ENCODE measurements around the gene NCOA7.
"Not testable (repeated sequence)": the region's sequence is repeated elsewhere in the genome, so short reads cannot be mapped to it uniquely, and the experiment has no call there.

Gene NCOA7

GRCh38 chr6:125904871-125905270, 114.1 kb downstream of the NCOA7 start:
- Histone ChIP-seq H3K9me3 (ENCODE audit: insufficient read depth, low read length) (no peaks in the 10 kb centered on the region), H3K9ac (ENCODE audit: low read length) (no peak overlapping the region), H2AFZ (ENCODE audit: low read depth, low read length, severe bottlenecking) (no peak overlapping the region), H3K79me2 (ENCODE audit: insufficient read depth, low read length) (no peaks in the 10 kb centered on the region), H3K36me3 (ENCODE audit: low read length) (0 out of 2 replicates have a peak, but pooled peaks cover under 1% of the 10 kb centered on the region), H3F3A (ENCODE audit: insufficient read depth) (no peaks in the 10 kb centered on the region), H3K27ac (ENCODE audit: low read depth, low read length) (no peak overlapping the region), H3K9me2 (replicated peaks; ENCODE audit: insufficient read depth, low read length) (no peaks in the 10 kb centered on the region), H4K20me1 (ENCODE audit: low read depth, low read length) (no peaks in the 10 kb centered on the region), H3K27me3 (ENCODE audit: low read length) (no peaks in the 10 kb centered on the region), H3K4me3 (ENCODE audit: insufficient read depth, low read length, poor library complexity, severe bottlenecking) (no peak overlapping the region), H3K4me2 (ENCODE audit: low read depth, low read length, poor library complexity, severe bottlenecking) (no peak overlapping the region)
- TF ChIP-seq CTCF (IDR thresholded peaks at IDR 0.05; ENCODE audit: insufficient read depth, low read length, poor library complexity, severe bottlenecking) (no peak), EZH2phosphoT487 (conservative IDR thresholded peaks at IDR 0.05; ENCODE audit: low read length) (no peak)

- TF ChIP-seq CTCF (IDR thresholded peaks at IDR 0.05; ENCODE audit: insufficient read depth, low read length, poor library complexity, severe bottlenecking) (peak; percentile 74), EZH2phosphoT487 (conservative IDR thresholded peaks at IDR 0.05; ENCODE audit: low read length) (no peak)
Observed at GRCh38 chr6:125906158-125906998, 115.6 kb downstream of the NCOA7 start.

GRCh38 chr6:125910527-125910926, 119.8 kb downstream of the NCOA7 start:
- Histone ChIP-seq H2AFZ (ENCODE audit: low read depth, low read length, severe bottlenecking) (no peak overlapping the region), H4K20me1 (ENCODE audit: low read depth, low read length) (no peaks in the 10 kb centered on the region), H3K9me3 (ENCODE audit: insufficient read depth, low read length) (no peaks in the 10 kb centered on the region), H3K4me3 (ENCODE audit: insufficient read depth, low read length, poor library complexity, severe bottlenecking) (no peak overlapping the region), H3K27me3 (ENCODE audit: low read length) (no peaks in the 10 kb centered on the region), H3F3A (ENCODE audit: insufficient read depth) (no peaks in the 10 kb centered on the region), H3K9ac (ENCODE audit: low read length) (no peak overlapping the region), H3K27ac (ENCODE audit: low read depth, low read length) (no peak overlapping the region), H3K36me3 (ENCODE audit: low read length) (peaks cover 10% of the 10 kb centered on the region), H3K4me2 (ENCODE audit: low read depth, low read length, poor library complexity, severe bottlenecking) (no peak overlapping the region), H3K79me2 (ENCODE audit: insufficient read depth, low read length) (no peaks in the 10 kb centered on the region), H3K9me2 (replicated peaks; ENCODE audit: insufficient read depth, low read length) (no peaks in the 10 kb centered on the region)
- no peak for TF ChIP-seq EZH2phosphoT487 (conservative IDR thresholded peaks at IDR 0.05; ENCODE audit: low read length)

More at GRCh38 chr6:125906158-125906998, 115.6 kb downstream of the NCOA7 start:
- Histone ChIP-seq H3K27ac (ENCODE audit: low read depth, low read length) (no peak overlapping the region), H3K9me3 (ENCODE audit: insufficient read depth, low read length) (no peaks in the 10 kb centered on the region), H3K79me2 (ENCODE audit: insufficient read depth, low read length) (no peaks in the 10 kb centered on the region), H3K9ac (ENCODE audit: low read length) (no peak overlapping the region), H2AFZ (ENCODE audit: low read depth, low read length, severe bottlenecking) (no peak overlapping the region), H3K9me2 (replicated peaks; ENCODE audit: insufficient read depth, low read length) (no peaks in the 10 kb centered on the region), H4K20me1 (ENCODE audit: low read depth, low read length) (no peaks in the 10 kb centered on the region), H3K4me3 (ENCODE audit: insufficient read depth, low read length, poor library complexity, severe bottlenecking) (no peak overlapping the region), H3F3A (ENCODE audit: insufficient read depth) (no peaks in the 10 kb centered on the region), H3K36me3 (ENCODE audit: low read length) (no peaks in the 10 kb centered on the region), H3K4me2 (ENCODE audit: low read depth, low read length, poor library complexity, severe bottlenecking) (no peak overlapping the region), H3K27me3 (ENCODE audit: low read length) (no peaks in the 10 kb centered on the region)

- H4K20me1 ChIP-seq (ENCODE audit: low read depth, low read length); H3K4me2 ChIP-seq (ENCODE audit: low read depth, low read length, poor library complexity, severe bottlenecking); H3F3A ChIP-seq (ENCODE audit: insufficient read depth); H3K9ac ChIP-seq (ENCODE audit: low read length); H3K9me2 ChIP-seq (replicated peaks; ENCODE audit: insufficient read depth, low read length); H3K27me3 ChIP-seq (ENCODE audit: low read length); H3K27ac ChIP-seq (ENCODE audit: low read depth, low read length); H3K9me3 ChIP-seq (ENCODE audit: insufficient read depth, low read length); H2AFZ ChIP-seq (ENCODE audit: low read depth, low read length, severe bottlenecking); H3K79me2 ChIP-seq (ENCODE audit: insufficient read depth, low read length); H3K4me3 ChIP-seq (ENCODE audit: insufficient read depth, low read length, poor library complexity, severe bottlenecking): not testable (repeated sequence)
- peaks cover 14% of the 10 kb centered on the region for H3K36me3 ChIP-seq (ENCODE audit: low read length)
Observed at GRCh38 chr6:125911051-125911451, 120.3 kb downstream of the NCOA7 start.

- H3K9me3 ChIP-seq (ENCODE audit: insufficient read depth, low read length); H4K20me1 ChIP-seq (ENCODE audit: low read depth, low read length); H3K27me3 ChIP-seq (ENCODE audit: low read length); H3K4me2 ChIP-seq (ENCODE audit: low read depth, low read length, poor library complexity, severe bottlenecking); H2AFZ ChIP-seq (ENCODE audit: low read depth, low read length, severe bottlenecking); H3K9me2 ChIP-seq (replicated peaks; ENCODE audit: insufficient read depth, low read length); H3F3A ChIP-seq (ENCODE audit: insufficient read depth); H3K27ac ChIP-seq (ENCODE audit: low read depth, low read length); H3K4me3 ChIP-seq (ENCODE audit: insufficient read depth, low read length, poor library complexity, severe bottlenecking); H3K9ac ChIP-seq (ENCODE audit: low read length); H3K79me2 ChIP-seq (ENCODE audit: insufficient read depth, low read length): not testable (repeated sequence)
- peaks cover 14% of the 10 kb centered on the region for H3K36me3 ChIP-seq (ENCODE audit: low read length)
Observed at GRCh38 chr6:125912430-125912829, 121.7 kb downstream of the NCOA7 start.

Measured in SU-DHL-6 (cell line).